Activated naive CD4-positive, alpha-beta T cell (primary cell): ENCODE data around the gene RYR1.
A peak's percentile ranks its signal among the peaks of the same experiment; 100 is the strongest.
"Not testable (repeated sequence)": the region's sequence is repeated elsewhere in the genome, so short reads cannot be mapped to it uniquely, and the experiment has no call there.

Experiments
- DNase-seq, 4 experiments: peaks; one replicate each; lab custom pipeline; 2025; lab: John Stamatoyannopoulos, UW

Gene RYR1

DNA sequence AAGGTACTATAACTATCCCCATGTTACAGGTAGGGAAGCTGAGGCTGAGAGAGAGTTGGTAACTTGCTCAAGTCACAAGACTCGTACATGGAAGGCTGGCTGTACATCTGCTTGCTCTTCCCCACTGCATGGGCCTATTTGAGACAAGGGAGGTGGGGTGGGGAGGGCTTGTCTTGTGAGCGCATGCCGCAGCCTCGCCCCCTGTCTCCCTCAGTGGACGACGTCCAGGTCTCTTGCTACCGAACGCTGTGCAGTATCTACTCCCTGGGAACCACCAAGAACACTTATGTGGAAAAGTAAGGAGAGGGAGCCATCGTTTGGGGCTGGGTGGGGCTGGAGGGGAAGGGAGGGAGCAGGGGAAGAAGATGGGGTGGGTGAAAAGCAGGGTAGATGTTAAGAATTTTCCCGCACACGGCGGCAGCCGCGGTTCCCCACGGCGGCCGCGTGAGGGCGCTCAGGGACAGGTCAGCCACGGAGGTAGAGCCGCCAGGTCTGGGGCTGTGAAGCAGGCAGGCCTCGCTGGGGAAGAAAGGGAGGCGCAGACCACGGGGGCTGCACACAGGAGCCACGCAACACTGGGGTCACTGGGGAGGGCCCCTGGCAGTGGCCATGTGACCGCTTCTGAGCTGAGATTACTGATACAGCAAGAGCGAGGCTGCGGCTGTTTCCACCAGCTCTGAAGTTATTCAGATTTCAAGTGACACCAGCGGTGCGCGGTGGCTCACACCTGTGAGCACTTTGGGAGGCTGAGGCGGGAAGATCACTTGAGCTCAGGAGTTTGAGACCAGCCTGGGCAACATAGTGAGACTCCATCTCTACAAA, 81.5 kb downstream of the RYR1 start:
- peak; percentile 48 to 69 (median 53) for DNase-seq

DNA sequence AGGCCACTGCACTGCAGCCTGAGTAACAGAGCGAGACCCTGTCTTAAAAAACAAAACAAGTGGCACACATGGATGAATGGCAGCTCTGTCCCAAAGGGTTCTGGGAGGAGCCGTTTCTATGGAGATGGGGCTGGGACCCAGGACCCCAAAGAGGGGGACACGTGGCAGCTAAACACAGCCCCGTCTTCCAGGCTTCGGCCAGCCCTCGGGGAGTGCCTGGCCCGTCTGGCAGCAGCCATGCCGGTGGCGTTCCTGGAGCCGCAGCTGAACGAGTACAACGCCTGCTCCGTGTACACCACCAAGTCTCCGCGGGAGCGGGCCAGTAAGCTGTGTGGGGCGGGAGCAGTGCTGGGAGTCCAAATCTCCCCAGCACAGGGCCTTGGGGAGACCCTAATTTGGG, 82.4 kb downstream of the RYR1 start:
- DNase-seq, result no peak

DNA sequence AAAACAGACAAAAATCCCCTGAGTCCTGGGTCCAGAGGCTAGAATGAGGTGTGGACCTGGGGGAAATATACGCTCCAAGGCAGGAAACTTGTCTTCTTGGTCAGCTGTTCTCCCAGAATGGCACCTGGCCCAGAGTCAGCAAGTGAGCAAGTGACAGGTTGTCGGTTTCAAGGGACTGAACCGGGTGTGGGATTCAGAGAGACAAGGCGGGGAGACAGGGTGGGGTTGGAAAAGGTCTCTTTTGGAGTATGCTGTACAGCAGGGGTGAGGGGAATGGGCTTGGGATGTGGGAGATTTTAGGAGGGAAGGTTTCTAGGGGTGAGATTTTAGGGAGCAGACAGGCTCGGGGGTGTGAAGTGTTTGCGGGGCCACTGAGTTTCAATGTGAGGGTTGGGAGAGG, 83.3 kb downstream of the RYR1 start:
- no peak for DNase-seq

DNA sequence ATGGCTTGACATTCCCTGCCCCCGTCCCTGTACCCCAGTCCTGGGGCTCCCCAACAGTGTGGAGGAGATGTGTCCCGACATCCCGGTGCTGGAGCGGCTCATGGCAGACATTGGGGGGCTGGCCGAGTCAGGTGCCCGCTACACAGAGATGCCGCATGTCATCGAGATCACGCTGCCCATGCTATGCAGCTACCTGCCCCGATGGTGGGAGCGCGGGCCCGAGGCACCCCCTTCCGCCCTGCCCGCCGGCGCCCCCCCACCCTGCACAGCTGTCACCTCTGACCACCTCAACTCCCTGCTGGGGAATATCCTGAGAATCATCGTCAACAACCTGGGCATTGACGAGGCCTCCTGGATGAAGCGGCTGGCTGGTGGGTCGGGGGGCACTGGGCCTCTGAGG, 83.8 kb downstream of the RYR1 start:
- DNase-seq, result no peak

DNA sequence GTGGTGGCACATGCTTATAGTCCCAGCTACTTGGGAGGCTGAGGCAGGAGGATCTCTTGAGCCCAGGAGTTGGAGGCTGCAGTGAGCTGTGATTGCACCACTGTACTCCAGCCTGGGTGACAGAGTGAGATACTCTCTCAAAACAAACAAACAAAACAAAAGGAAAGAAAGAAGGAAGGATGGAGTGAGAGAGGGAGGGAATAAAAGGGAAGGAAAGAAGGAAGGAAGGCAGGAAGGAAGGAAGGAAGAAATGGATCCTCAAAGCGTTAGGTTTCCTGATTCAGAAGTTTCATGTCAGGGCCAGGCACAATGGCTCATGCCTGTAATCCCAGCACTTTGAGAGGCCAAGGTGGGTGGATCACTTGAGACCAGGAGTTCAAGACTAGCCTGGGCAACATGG, 84.5 kb downstream of the RYR1 start:
- not testable (repeated sequence) for DNase-seq

DNA sequence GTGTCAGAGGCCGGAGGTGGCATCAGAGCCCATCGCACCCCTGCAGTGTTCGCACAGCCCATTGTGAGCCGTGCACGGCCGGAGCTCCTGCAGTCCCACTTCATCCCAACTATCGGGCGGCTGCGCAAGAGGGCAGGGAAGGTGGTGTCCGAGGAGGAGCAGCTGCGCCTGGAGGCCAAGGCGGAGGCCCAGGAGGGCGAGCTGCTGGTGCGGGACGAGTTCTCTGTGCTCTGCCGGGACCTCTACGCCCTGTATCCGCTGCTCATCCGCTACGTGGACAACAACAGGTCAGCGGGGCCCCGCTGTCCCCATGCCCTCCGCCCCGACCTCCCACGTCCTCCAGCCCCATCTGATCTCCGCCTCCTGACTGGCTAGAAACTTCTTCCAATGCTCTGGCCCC, 85.7 kb downstream of the RYR1 start:
- no peak for DNase-seq

DNA sequence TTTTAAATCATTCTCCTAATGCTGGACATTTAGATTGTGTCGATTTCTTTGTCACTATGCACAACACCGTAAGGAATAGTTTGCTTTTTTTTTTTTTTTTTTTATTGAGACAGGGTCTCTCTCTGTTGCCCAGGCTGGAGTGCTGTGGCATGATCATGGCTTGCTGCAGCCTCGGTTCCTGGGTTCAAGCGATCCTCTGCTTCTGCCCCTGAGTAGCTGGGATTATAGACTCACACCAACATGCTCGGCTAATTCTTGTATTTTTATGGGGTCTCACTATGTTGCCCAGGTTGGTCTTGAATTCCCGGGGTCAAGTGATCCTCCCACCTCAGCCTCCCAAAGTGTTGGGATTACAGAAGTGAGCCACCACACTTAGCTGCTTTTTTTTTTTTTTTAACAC, 86.5 kb downstream of the RYR1 start:
- no peak for DNase-seq

DNA sequence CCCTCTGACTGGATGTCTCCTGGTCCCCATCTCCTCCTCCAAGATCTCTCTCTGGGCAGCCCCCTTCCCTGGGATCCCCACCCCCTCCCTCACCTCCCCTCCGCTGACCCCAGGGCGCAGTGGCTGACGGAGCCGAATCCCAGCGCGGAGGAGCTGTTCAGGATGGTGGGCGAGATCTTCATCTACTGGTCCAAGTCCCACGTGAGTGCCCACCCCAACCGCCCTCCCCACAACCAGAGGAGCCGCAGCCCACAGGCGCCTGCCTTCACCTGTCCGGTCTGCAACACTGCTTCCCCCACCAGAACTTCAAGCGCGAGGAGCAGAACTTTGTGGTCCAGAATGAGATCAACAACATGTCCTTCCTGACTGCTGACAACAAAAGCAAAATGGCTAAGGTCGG, 89.4 kb downstream of the RYR1 start:
- DNase-seq, result no peak

DNA sequence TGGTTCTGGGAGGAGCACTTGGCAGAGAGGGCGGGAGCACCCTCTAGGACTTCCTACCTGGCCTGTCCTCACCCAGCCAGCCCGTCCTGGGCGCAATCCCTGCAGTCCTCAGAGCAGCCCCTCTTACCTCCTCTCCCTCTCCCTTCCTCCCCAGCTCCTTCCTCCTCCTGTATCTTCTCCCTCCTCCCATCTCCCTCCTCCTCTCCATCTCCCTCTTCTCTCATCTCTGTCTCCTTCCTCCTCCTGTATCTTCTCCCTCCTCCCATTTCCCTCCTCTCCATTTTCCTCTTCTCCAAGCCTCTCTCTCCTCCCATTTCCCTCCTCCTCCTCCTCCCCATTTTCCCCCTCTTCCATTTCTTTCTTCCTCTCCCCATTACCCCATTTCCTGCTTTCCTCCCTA, 89.8 kb downstream of the RYR1 start:
- no peak for DNase-seq

DNA sequence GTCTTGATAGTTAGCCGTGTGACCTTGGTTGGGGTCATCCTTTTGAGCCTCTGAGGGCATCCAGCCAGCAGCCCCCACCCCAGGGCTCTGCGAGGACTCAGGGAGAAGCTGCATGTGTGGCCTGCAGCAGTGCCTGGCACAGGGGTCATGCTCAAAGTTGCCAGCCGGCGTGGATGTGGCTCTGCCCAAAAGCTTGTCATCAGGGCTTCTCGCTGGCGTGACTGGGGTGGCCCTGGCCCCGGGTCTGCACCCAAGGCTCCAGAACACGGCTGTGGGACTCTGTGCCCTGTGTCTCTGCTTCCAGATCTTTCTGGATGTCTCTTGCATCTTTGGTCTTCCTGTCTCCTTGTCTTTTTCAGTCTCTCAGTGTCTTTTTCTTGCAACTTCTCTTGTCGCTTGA, 90.9 kb downstream of the RYR1 start:
- DNase-seq, result no peak

DNA sequence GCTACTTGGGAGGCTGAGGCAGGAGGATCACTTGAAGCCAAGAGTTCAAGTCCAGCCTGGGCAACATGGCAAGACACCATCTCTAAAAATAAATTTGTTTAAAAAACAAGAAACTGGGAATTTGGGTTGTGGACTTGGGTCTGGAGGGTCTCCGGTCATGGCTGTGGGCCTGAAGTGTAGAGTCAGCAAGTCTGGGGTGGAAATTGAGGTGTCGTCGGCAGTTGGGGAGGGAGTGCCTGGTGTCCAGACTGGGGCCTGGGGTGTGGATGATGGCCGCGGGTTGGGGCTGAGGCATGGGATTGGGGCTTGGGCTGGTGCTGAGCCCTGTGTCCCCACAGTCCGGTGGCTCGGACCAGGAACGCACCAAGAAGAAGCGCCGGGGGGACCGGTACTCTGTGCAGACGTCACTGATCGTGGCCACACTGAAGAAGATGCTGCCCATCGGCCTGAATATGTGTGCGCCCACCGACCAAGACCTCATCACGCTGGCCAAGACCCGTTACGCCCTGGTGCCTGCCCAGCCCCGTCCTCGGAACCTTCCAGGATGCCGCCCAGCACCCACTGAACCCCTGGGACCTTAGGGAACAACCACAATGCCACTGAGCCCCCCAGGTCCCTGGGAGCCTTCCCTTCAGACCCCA, 91.6 kb downstream of the RYR1 start:
- no peak for DNase-seq

DNA sequence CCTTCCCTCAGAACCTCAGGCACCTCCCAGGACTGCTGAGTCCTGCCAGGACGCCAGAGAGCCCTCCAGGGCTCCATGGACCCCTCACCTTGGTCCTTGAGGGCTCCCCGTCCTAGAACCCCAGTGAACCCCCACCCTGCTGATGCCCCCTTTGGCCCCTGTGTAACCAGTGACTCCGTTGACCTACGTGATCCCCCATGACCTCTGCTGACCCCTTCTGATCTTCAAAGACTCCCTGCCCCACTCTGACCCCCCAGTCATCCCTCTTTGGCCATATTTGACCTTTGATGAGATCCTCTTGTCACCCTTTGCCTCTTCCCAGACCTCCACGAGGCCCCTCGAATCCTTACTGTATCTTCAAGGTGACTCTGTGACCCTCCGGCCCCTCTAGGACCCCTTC, 92.9 kb downstream of the RYR1 start:
- DNase-seq, result no peak

DNA sequence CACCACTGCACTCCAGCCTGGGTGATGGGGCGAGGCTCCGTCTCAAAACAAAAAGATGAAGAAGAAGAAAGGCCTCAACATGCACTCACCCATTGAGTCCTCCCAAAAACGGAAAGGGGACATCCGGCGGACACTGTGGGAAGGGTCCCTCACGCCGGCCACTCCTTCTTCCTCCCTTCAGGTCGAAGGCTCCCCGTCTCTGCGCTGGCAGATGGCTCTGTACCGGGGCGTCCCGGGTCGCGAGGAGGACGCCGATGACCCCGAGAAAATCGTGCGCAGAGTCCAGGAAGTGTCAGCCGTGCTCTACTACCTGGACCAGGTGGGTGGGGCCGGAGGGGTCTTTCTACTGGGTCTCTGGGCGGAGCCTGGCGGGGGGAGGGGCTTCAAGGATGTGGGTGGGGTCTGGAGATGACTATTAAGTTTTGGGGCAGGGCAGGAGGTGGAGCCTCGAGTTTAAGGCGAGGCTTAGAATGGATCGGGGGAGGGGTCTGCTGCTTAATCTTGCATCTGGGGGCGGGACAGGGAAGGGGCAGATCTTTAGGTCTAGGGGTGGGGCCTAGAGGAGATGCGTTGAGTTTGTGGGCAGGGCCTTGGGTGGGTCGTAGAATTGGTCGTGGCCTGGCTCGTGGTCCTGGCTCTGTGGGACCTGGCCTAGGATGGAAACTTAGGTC, 94.1 kb downstream of the RYR1 start:
- DNase-seq, result no peak

DNA sequence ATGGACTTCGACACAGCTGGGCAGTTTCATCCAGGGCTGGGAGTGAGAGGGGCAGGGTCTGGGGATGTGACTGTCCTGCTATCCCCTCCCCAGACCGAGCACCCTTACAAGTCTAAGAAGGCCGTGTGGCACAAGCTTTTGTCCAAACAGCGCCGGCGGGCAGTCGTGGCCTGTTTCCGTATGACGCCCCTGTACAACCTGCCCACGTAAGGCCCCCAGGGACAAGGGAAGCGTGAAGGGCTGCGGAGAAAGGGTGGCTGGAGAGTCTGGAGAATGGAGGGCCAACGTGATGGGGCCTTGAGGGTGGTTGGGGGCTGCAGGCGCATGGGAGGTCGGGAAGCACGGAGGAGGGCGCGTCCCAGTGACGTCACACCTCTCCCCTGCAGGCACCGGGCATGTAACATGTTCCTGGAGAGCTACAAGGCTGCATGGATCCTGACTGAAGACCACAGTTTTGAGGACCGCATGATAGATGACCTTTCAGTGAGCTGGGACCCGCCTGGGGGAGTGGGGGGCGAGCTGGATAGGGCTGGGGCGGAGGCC, 94.8 kb downstream of the RYR1 start:
- DNase-seq, result no peak

DNA sequence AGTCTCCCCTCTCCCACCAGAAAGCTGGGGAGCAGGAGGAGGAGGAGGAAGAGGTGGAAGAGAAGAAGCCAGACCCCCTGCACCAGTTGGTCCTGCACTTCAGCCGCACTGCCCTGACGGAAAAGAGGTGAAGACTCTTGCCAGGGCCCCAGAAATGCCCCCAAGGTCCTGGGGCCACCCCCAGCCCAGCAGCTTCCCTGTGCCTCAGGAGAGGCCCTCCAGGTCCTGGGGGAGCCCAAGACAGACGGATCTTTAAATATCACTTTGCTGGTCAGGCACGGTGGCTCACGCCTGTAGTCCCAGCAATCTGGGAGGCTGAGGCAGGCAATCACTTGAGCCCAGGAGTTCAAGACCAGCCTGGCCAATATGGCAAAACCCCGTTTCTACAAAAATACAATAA, 95.4 kb downstream of the RYR1 start:
- no peak for DNase-seq

DNA sequence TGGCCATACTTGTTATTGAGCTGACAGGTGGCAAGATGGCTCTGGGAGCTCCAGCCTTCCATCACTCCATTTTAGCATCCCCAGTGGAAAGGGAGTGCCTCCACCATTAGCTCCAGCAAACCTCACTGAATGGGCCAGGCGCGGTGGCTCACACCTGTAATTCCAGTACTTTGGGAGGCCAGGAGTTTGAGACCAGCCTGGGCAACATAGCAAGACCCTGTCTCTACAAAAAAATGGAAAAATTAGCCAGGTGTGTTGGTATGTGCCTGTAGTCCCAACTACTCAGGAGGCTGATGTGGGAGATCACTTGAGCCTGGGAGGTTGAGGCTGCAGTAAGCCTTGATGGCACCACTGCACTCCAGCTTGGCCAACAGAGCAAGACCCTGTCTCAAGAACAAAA, 98.0 kb downstream of the RYR1 start:
- DNase-seq, result no peak

DNA sequence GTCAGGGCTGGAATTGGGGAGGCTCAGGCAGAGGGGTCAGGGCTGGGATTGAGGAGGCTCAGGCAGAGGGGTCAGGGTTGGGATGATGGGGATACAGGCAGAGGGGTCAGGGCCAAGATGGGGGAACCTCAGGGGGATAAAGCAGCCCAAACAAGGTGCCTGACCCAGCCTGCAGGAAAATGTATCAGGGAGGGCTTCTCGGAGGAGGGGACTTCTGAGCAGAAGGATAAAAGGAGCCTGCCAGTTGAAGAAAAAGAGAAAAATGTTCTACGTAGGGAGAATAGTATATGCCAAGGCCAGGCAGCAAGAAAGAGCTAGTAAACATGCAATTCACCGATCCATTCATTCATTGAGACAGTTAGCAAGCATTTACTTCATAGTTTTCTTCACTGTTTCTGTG, 99.4 kb downstream of the RYR1 start:
- no peak for DNase-seq

DNA sequence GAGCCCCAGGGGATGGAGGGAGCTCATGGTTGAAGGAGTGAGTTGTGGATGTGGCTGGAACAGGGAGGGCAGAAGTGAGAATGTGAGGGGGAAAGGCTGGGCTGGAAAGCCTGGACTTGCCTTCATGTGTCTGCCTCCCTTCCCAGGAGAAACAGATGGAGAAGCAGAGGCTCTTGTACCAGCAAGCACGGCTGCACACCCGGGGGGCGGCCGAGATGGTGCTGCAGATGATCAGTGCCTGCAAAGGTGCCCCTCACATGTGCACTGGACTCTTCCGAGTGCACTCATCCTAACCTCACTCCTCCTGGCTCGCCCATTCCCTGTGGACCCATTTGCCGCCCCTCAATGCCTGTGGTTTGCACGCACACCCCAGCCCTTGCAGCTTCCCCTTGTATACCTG, 101.1 kb downstream of the RYR1 start:
- no peak for DNase-seq

DNA sequence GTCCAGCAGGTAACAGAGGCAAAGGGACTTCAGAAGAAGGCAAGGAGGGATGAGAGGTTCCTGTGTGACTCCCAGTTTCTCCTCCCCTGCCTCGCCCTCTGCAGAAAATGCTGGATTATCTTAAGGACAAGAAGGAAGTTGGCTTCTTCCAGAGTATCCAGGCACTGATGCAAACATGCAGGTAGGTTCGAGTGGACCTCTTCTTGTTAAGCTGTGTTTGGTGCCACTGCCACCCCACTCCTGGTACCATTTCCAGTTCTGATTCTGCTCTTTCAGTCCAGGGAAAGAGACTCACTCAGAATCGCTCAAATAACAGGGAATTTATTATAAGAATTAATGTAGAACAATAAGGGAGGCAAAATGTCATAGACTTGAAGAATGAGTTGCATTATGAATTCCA, 101.7 kb downstream of the RYR1 start:
- no peak for DNase-seq

DNA sequence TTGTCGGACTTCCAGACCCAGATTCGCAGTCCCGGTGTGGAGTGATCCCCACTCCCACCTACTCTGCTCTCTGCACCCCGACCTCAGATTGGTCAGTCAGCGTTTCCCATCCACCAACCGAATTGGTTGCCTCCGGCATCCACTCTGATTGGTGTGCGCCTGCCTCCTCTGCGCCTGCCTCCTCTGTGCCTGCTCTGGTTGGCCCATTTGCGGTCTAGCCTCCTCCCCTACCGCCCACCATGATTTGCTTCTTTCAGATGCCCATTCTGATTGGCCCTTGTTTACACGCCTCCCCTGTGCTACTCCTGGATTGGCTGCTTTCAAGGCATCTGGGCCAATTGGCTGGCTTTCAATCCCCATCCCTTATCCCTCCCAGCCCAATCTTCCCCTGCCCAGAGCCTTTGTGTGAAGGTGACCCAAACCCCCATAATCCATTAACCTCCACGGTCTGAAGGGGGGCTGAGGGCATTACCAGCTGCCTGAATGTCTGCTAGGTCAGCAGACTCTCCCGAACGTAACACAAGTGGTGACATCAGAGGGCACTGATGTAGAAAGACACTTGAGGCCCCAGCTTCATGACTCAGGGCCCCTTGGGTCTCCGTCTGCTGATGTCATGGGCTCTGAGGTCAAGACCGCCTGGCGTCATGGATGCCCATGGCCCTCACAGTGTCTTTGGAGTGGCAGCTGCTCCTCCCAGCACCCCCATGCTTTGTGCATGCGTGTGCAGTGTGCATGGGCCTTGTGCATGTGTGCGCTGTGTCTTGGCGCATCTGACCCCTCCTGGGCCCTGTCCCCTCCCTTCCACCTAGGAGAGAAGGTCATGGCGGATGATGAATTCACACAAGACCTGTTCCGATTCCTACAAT, 103.8 kb downstream of the RYR1 start:
- DNase-seq, result no peak

DNA sequence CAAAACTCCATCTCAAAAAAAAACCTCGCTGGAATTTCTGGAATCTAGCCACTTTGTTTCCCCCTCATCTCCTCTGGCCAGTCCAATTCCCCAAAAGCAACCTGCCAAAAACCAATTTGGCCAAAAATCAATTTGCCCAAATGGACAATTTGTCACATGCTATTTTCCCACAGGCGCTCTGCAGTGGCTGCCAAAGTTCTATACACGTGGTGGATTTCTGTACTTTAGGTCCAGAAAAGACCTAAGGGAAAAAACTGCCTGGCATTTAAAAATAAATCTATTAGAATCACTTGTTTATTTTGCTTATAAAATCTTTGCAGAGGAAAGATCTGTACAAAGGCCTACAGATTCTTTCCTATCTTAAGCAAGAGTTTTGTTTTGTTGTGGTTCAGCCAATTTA, 104.9 kb downstream of the RYR1 start:
- DNase-seq, result no peak
